Measurements from ENCODE around the gene GRPEL1.

The GRPEL1 gene

DNA sequence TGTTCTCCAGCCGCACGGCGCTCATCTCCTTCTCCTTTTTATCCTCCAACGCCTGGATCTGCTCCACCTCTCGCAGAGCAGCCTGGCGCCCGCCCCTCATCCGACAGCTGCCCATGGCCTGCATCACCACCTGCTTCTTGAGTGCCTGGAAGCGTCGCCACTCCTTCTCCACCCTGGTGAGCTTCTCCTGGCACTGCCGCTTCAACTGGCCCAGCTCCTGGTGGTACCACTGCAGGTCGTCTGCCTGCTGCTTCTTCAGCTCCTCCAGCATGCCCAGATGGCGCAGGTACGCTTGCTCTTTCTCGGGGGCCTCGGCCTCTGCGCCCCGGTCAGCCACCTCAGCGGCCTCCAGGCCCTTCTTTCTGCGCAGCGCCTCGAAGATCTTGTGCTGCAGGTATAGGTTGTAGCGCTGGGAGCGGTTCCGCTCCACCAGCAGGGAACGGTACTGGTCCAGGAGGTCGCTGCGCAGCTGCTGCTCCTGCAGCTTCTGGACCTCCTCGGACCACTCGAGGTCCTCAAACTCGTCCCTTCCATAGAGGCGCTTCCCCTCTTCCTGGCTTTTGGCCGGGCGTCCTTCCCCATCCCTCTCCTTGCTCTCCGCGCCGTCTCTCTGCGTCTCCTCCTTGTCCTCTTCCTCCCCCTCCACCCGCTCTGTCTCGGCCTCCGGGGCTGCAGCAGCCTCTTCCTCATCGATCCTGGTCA is 25.9 kb downstream of the GRPEL1 start:
- H3K4me3 ChIP-seq (replicated peaks; ENCODE audit: low read depth, low read length), result peak overlapping the region; percentile 68
- no peak for DNase-seq (ENCODE audit: extremely low read depth, low read depth)
- TF ChIP-seq, protein P1, sequence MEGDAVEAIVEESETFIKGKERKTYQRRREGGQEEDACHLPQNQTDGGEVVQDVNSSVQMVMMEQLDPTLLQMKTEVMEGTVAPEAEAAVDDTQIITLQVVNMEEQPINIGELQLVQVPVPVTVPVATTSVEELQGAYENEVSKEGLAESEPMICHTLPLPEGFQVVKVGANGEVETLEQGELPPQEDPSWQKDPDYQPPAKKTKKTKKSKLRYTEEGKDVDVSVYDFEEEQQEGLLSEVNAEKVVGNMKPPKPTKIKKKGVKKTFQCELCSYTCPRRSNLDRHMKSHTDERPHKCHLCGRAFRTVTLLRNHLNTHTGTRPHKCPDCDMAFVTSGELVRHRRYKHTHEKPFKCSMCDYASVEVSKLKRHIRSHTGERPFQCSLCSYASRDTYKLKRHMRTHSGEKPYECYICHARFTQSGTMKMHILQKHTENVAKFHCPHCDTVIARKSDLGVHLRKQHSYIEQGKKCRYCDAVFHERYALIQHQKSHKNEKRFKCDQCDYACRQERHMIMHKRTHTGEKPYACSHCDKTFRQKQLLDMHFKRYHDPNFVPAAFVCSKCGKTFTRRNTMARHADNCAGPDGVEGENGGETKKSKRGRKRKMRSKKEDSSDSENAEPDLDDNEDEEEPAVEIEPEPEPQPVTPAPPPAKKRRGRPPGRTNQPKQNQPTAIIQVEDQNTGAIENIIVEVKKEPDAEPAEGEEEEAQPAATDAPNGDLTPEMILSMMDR (IDR thresholded peaks at IDR 0.05; ENCODE audit: low read depth, low read length, missing control alignments), result no peak

DNA sequence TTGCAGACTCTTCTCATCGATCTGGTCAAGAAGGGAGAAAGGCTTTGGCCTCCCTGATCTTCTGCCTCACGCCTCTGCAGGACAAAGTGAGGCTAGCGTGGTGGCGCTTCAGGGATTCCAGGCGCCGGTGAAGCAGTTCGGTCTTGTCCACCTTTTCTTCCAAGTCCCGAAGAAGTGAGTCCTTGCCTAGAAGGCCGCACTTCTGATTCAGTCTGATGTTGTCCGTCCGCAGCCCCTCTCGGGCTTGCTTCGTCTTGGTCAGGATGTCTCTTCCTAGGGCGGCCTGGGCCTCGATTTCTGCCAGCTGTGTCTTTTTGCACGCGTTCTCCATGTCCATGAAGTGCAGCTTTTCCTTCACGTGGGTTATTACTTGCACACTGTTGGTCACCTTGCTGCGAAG is 26.6 kb downstream of the GRPEL1 start:
- H3K4me3 ChIP-seq (replicated peaks; ENCODE audit: low read depth, low read length), result no peak overlapping the region
- no peak for DNase-seq (ENCODE audit: extremely low read depth, low read depth)
- TF ChIP-seq, protein P1 (IDR thresholded peaks at IDR 0.05; ENCODE audit: low read depth, low read length, missing control alignments), result no peak

DNA sequence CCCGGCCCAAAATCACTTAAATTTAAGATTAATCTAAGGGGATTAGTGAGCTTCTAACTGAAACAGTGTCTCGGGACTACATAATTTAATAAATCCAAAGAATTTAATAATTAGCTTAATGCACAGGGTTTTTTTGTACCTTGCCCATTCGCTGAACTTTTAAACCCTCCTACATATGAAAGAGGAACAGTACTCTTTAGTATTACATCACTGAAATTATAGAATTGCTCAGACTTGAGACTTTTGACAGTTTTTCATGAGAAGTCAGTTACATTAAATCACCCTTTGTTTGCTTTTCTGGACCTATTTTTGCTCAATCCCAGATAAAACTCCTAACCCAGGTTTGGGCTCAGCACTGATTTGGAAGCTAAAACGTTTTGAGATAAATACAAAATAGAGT is 27.1 kb downstream of the GRPEL1 start:
- TF ChIP-seq, protein P1 (IDR thresholded peaks at IDR 0.05; ENCODE audit: low read depth, low read length, missing control alignments), result no peak
- no peak overlapping the region for H3K4me3 ChIP-seq (replicated peaks; ENCODE audit: low read depth, low read length)
- DNase-seq (ENCODE audit: extremely low read depth, low read depth), result no peak

DNA sequence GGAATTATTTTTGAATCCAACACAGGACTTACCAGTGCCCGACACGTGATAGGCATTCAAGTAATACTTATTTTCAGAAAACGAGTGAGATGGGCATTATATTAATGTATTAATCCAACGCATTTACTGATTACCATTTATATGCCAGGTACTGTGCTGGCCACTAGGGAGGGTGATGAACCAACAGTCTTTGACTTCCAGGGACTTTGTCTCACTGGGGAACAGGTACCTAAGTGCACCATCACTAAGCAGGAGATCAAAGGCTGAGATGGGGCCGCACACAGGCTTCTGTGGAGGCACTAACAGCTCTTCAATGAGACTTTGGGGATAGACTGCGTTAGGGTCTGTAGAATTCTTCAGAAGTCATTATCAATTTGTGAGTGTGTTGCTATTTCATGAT is 30.4 kb downstream of the GRPEL1 start:
- DNase-seq (ENCODE audit: extremely low read depth, low read depth), result no peak
- TF ChIP-seq, protein P1 (IDR thresholded peaks at IDR 0.05; ENCODE audit: low read depth, low read length, missing control alignments), result no peak
- no peak overlapping the region for H3K4me3 ChIP-seq (replicated peaks; ENCODE audit: low read depth, low read length)

DNA sequence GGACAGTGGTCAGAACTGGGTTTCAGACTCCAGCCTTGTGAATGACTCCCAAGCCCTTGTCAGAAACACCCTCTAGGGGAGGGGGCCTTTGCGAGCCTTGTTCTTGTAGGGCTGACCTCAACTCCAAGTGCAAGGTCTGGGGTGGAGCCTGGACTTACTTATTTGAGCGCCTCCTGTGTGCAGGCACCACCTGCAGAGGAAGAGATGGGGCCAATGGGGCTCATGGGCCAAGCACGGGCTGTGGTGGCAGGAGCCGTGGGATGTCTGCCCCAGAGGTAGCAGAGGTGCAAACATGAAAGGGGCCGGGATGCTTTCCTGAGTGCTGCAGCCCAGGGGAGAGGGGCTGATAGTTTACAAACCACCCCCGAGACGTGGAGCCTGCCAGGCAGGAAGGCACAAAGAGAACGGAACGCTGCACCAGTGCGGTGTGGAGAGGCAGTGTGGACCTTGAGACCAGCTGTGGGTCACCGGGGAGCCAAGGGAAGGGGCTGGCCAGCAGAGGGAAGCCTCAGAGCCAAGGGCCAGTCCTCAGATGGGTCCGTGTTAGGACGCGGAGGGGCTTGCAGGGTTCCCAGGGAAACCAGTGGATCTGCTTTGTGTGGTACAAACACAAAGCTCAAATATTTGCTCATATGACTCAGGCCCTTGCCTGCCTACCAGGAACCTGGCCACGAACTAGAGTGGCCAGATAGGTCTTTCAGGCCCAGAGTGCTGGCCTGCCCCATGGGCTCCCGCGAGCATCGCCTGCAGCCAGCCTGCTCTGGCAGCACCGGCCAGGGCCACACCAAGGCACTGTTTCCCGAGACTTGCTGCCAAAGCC is 33.4 kb downstream of the GRPEL1 start:
- TF ChIP-seq, protein P1 (IDR thresholded peaks at IDR 0.05; ENCODE audit: low read depth, low read length, missing control alignments), result no peak
- no peak overlapping the region for H3K4me3 ChIP-seq (replicated peaks; ENCODE audit: low read depth, low read length)
- no peak for DNase-seq (ENCODE audit: extremely low read depth, low read depth)

DNA sequence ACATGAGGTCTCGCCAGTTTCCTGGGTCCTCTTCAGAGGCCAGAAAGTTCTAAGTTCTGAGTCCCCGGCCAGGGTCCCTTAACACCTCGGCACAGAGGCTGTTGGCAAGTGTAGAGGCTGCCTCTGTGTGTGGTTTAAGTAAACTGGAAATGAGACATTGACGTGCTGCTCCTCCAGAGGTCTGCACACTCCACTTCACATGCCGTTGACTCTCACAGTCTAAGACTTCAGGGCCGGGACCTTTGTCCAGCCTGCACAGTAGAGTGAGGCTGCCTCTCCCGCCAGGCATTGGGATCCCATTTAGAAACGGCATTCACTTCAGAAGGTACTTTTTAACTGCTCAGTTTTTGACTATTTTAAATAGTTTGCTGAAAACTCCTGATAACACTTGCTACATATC is 35.3 kb downstream of the GRPEL1 start:
- TF ChIP-seq, protein P1 (IDR thresholded peaks at IDR 0.05; ENCODE audit: low read depth, low read length, missing control alignments), result no peak
- no peak for DNase-seq (ENCODE audit: extremely low read depth, low read depth)
- no peak overlapping the region for H3K4me3 ChIP-seq (replicated peaks; ENCODE audit: low read depth, low read length)
